Fibroblast of the aortic adventitia (primary cell): ENCODE measurements around the gene LAMTOR5. TPM values are rescaled to one million over a fixed set of nuclear protein-coding genes. Genes with fewer than 3 reads are reported as not detected.

ENCODE experiments used
- DNase-seq: peaks from one replicate; pipeline ENCODE4 v3.0.0-alpha.2; 2010; ENCODE audit warnings: low read depth
- H3K4me3 ChIP-seq: 2 replicates; pipeline ENCODE4 v1.5.1; 2011; ENCODE audit warnings: low read depth, mild to moderate bottlenecking, control low read depth, low read length, moderate library complexity
- CTCF ChIP-seq: IDR thresholded peaks from 2 replicates; pipeline ENCODE4 v1.5.1; 2011; ENCODE audit warnings: mild to moderate bottlenecking, low read length, control low read depth, inconsistent platforms; ENCODE audit not compliant: insufficient read depth
- total RNA-seq: library from RNA; depleted of rRNA; stranded (reverse); fragments of >200 nt; gene quantifications from 2 replicates; pipeline ENCODE4 v1.2.3, GENCODE V29; 2012; ENCODE audit warnings: low replicate concordance

LAMTOR5 gene
- total RNA-seq, 1 donor, result 96.5 TPM

GRCh38 chr1:110430366-110430765, 22.9 kb upstream of the LAMTOR5 start:
- DNase-seq, result no peak
- TF ChIP-seq CTCF, result no peak
- H3K4me3 ChIP-seq, result no peak overlapping the region

GRCh38 chr1:110428946-110429345, 21.5 kb upstream of the LAMTOR5 start:
- H3K4me3 ChIP-seq, result no peak overlapping the region
- no peak for DNase-seq
- TF ChIP-seq CTCF, result no peak

GRCh38 chr1:110426854-110427253, 19.4 kb upstream of the LAMTOR5 start:
- DNase-seq, result no peak
- TF ChIP-seq CTCF, result no peak
- no peak overlapping the region for H3K4me3 ChIP-seq

- DNase-seq, result no peak
- H3K4me3 ChIP-seq, result no peak overlapping the region
- no peak for TF ChIP-seq CTCF
Measured at GRCh38 chr1:110425612-110426152, 18.2 kb upstream of the LAMTOR5 start.

GRCh38 chr1:110424699-110425611, 17.5 kb upstream of the LAMTOR5 start:
- DNase-seq, result no peak
- no peak overlapping the region for H3K4me3 ChIP-seq
- no peak for TF ChIP-seq CTCF

GRCh38 chr1:110420874-110421793, 13.6 kb upstream of the LAMTOR5 start:
- peak; percentile 69 for DNase-seq

More at GRCh38 chr1:110420874-110421793, 13.6 kb upstream of the LAMTOR5 start:
- no peak for TF ChIP-seq CTCF
- no peak overlapping the region for H3K4me3 ChIP-seq
